NB4 (cell line): ENCODE data around the gene OLIG2.

Experiments
- DNase-seq: peaks from one replicate; pipeline ENCODE4 v3.0.0; 2010; ENCODE audit warnings: low read depth
- H3K4me3 ChIP-seq: one replicate; pipeline ENCODE4 v1.5.1; 2011; ENCODE audit warnings: mild to moderate bottlenecking, low read depth, low read length, moderate library complexity
- MYC ChIP-seq: IDR thresholded peaks from 2 replicates; pipeline ENCODE4 v1.6.1; 2011; ENCODE audit warnings: low read depth, low read length
- POLR2A ChIP-seq: IDR thresholded peaks from 2 replicates; pipeline ENCODE4 v1.6.1; 2011; ENCODE audit warnings: mild to moderate bottlenecking; ENCODE audit not compliant: insufficient read length; ENCODE audit errors: extremely low read depth
- TF ChIP-seq, protein P1 (sequence below): IDR thresholded peaks from 2 replicates; pipeline ENCODE4 v1.6.1; 2011; ENCODE audit warnings: low read depth, low read length
- TF ChIP-seq, protein P2 (sequence below): IDR thresholded peaks from one replicate; pipeline ENCODE4 v1.5.1; 2012; ENCODE audit warnings: low read depth, low read length

The OLIG2 gene

DNA sequence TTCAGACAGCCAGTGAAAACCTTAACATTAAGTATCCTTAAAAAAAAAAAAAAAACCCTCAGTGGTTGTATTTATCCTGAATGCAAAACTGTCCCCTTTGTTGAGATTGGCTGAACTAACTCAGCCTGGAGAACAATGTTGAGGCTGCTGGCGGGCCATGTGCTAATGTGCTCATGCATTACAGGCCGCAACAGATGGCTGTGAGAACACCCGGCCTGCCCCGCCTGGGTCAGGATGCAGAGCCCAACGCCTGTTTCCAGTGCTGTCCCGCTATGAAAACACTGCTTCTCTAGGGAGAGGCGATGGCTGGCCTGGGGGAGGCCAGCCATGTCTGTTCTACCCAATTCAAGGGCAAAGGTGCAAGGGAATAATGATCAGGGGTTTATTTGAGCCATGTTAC lies 13.8 kb downstream of the OLIG2 start:
- TF ChIP-seq, protein P1, sequence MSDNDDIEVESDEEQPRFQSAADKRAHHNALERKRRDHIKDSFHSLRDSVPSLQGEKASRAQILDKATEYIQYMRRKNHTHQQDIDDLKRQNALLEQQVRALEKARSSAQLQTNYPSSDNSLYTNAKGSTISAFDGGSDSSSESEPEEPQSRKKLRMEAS, result no peak
- TF ChIP-seq MYC (no peak), POLR2A (no peak)
- TF ChIP-seq, protein P2, sequence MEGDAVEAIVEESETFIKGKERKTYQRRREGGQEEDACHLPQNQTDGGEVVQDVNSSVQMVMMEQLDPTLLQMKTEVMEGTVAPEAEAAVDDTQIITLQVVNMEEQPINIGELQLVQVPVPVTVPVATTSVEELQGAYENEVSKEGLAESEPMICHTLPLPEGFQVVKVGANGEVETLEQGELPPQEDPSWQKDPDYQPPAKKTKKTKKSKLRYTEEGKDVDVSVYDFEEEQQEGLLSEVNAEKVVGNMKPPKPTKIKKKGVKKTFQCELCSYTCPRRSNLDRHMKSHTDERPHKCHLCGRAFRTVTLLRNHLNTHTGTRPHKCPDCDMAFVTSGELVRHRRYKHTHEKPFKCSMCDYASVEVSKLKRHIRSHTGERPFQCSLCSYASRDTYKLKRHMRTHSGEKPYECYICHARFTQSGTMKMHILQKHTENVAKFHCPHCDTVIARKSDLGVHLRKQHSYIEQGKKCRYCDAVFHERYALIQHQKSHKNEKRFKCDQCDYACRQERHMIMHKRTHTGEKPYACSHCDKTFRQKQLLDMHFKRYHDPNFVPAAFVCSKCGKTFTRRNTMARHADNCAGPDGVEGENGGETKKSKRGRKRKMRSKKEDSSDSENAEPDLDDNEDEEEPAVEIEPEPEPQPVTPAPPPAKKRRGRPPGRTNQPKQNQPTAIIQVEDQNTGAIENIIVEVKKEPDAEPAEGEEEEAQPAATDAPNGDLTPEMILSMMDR, result no peak
- H3K4me3 ChIP-seq, result no peak overlapping the region
- no peak for DNase-seq

DNA sequence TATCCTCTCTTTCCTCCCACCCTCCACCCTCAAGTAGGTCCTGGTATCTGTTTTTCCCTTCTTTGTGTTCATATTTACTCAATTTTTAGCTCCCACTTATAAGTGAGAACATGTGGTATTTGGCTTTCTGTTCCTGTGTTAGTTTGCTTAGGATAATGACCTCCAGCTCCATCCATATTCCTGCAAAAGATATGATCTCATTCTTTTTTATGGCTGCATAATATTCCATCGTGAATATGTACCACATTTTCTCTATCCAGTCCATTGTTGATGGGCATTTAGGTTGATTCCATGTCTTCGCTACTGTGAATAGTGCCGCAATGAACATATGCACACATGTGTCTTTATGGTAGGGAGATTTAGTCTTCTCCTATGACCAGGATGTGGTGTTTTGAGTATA lies 14.5 kb downstream of the OLIG2 start:
- no peak overlapping the region for H3K4me3 ChIP-seq
- no peak for DNase-seq
- no peak for TF ChIP-seq POLR2A
- TF ChIP-seq MYC, result no peak

DNA sequence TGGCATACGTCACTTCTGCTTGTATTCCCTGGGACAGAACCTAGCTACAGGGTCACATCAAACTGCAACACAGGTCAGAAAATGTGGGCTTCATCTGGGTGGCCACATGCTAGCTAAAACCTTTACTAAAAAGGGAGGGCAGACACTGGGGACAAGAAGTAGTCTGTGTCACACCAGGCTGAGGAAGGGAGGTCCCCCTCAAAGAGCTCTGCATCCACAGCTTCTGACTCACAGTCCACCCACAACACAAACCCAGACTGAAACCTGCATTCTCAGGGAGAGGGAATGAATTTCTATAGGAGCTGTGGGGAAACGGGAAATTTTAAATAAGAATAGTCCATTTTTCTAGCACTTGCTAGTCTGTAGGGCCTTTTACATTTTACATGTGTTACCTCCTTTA lies 16.2 kb downstream of the OLIG2 start:
- no peak for DNase-seq
- TF ChIP-seq POLR2A, result no peak
- no peak for TF ChIP-seq MYC
- TF ChIP-seq, protein P2, result no peak
- TF ChIP-seq, protein P1, result no peak
- H3K4me3 ChIP-seq, result no peak overlapping the region

DNA sequence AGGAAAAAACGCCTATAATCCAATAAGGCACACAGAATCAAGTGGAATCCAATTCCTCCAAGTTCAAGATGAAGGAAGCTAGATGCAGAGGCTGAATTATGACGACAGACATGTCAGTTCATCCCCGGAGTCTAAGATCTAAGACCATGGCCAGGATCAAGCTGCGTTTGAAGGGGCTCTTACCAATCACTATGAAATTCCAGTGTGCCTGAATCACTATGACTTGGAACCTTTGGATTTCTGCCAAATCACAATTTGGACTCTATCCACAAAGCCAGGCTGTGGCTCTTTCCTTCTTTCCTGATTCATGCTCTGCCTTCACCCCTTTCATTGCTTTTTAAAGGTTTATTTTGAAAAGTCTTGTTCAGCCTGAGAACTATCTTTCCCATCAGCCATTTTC lies 17.1 kb downstream of the OLIG2 start:
- no peak for DNase-seq
- no peak overlapping the region for H3K4me3 ChIP-seq
- TF ChIP-seq, protein P1, result no peak
- TF ChIP-seq MYC (no peak), POLR2A (no peak)
- TF ChIP-seq, protein P2, result no peak

DNA sequence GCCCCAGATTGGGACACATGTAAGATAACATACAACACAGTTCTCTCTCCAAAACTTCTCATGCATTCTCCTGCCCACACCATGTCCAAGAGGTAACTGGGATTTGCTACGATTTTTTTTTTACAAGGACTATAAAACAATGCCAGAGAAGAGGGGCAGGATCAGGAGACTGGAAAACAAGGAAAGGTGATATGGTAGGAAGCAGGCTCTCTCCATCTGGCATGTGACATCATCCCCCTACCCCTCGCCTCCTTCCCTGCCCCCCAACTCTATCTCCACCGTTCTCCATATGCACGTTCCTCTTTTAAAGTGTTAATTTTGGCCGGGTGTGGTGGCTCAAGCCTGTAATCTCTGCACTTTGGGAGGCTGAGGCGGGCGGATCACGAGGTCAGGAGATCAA lies 20.7 kb downstream of the OLIG2 start:
- DNase-seq, result no peak
- H3K4me3 ChIP-seq, result no peak overlapping the region
- TF ChIP-seq POLR2A (no peak), MYC (no peak)
- TF ChIP-seq, protein P2, result no peak

DNA sequence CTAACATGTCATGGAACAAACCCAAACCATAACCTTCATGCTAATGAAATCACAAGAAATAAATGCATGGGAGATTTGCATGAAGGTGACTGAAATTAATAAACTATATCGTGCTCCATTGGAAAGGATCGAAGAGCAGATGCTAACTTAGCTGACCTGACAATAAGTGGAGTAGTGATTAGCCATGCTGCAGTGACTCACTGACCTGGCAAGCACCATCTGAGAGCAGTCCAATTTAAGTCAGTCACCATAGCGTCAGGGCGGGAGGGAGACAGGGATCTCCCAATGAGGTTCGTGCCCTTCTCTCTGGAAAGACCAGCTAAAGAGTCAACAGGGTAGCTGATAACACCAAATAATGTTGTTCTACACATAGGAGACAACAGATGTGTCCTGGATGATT lies 21.5 kb downstream of the OLIG2 start:
- TF ChIP-seq, protein P2, result no peak
- TF ChIP-seq POLR2A (no peak), MYC (no peak)
- TF ChIP-seq, protein P1, result no peak
- no peak overlapping the region for H3K4me3 ChIP-seq

More for the DNA sequence above, 21.5 kb downstream of the OLIG2 start:
- no peak for DNase-seq
